OCI-LY1 (cell line): Measurements from ENCODE around the gene MSH3.

ENCODE experiments used
- H2AFZ ChIP-seq: fragments of 200-600 bp; sonication (generic), shearing (Covaris generic); 2 replicates; pipeline ENCODE4 v1.6.0; 2014; ENCODE audit warnings: antibody characterized with exemption, mild to moderate bottlenecking, low read length
- H3F3A ChIP-seq: fragments of 200-600 bp; sonication (generic), shearing (Covaris generic); 2 replicates; pipeline ENCODE4 v1.6.0; 2014; ENCODE audit warnings: mild to moderate bottlenecking, antibody characterized with exemption, low read length, moderate library complexity; ENCODE audit not compliant: insufficient read depth
- H3K27ac ChIP-seq: fragments of 200-600 bp; sonication (generic); 2 replicates; pipeline ENCODE4 v1.5.1; 2014; ENCODE audit warnings: low read length, mixed run types, mild to moderate bottlenecking, low read depth; ENCODE audit not compliant: poor library complexity, severe bottlenecking
- H3K27me3 ChIP-seq: fragments of 200-600 bp; sonication (generic); 2 replicates; pipeline ENCODE4 v1.6.0; 2014; ENCODE audit warnings: antibody characterized with exemption, mild to moderate bottlenecking, low read length, moderate library complexity; ENCODE audit not compliant: insufficient read depth
- H3K36me3 ChIP-seq: fragments of 200-600 bp; sonication (generic); 2 replicates; pipeline ENCODE4 v1.6.1; 2014; ENCODE audit warnings: mild to moderate bottlenecking, antibody characterized with exemption, low read length, moderate library complexity, mixed read lengths; ENCODE audit not compliant: insufficient read depth
- H3K4me1 ChIP-seq: fragments of 200-600 bp; sonication (generic); 2 replicates; pipeline ENCODE4 v1.5.1; 2014; ENCODE audit warnings: mild to moderate bottlenecking, low read length, moderate library complexity; ENCODE audit not compliant: insufficient read depth, severe bottlenecking
- H3K4me2 ChIP-seq: fragments of 200-600 bp; sonication (generic), shearing (Covaris generic); 2 replicates; pipeline ENCODE4 v1.6.1; 2014; ENCODE audit warnings: low read length
- H3K4me3 ChIP-seq: fragments of 200-600 bp; sonication (generic); 2 replicates; pipeline ENCODE4 v1.5.1; 2014; ENCODE audit warnings: low read length, low read depth, mild to moderate bottlenecking, mixed read lengths; ENCODE audit not compliant: poor library complexity, severe bottlenecking
- H3K79me2 ChIP-seq: fragments of 200-600 bp; shearing (Covaris generic); 2 replicates; pipeline ENCODE4 v1.6.1; 2016; ENCODE audit warnings: mixed run types, low read length, mixed read lengths; ENCODE audit not compliant: insufficient read depth
- H3K9ac ChIP-seq: fragments of 200-600 bp; sonication (generic), shearing (Covaris generic); 2 replicates; pipeline ENCODE4 v1.6.1; 2014; ENCODE audit warnings: mild to moderate bottlenecking, low read length, mixed read lengths
- H3K9me2 ChIP-seq: fragments of 200-600 bp; sonication (generic), shearing (Covaris generic); 2 replicates; pipeline ENCODE4 v1.6.1; 2014; ENCODE audit warnings: low read depth, mild to moderate bottlenecking, low read length, mixed read lengths
- H3K9me3 ChIP-seq: fragments of 200-600 bp; shearing (Covaris generic); 2 replicates; pipeline ENCODE4 v1.6.1; 2014; ENCODE audit warnings: low read length, mixed read lengths
- H4K20me1 ChIP-seq: fragments of 200-600 bp; sonication (generic), shearing (Covaris generic); 2 replicates; pipeline ENCODE4 v1.6.0; 2016; ENCODE audit warnings: mild to moderate bottlenecking, low read length; ENCODE audit not compliant: insufficient read depth
- CTCF ChIP-seq: fragments of 200-600 bp; sonication (generic), shearing (Covaris generic); IDR thresholded peaks from 2 replicates; pipeline ENCODE4 v1.5.1; 2017; ENCODE audit warnings: mild to moderate bottlenecking, antibody characterized with exemption, low read length, moderate library complexity, mixed read lengths
- EZH2 ChIP-seq: fragments of 200-600 bp; sonication (generic), shearing (Covaris generic); IDR thresholded peaks from 2 replicates; pipeline ENCODE4 v1.8.0; 2017; ENCODE audit warnings: borderline replicate concordance, mixed run types, mild to moderate bottlenecking, antibody characterized with exemption, low read length, moderate library complexity, mixed read lengths

MSH3 gene

GRCh38 chr5:80920333-80920732 lies 265.9 kb downstream of the MSH3 start:
- Histone ChIP-seq H3K9ac (no peak overlapping the region), H3K9me2 (no peaks in the 10 kb centered on the region), H3K4me2 (no peak overlapping the region), H3K27ac (no peak overlapping the region), H3K36me3 (no peaks in the 10 kb centered on the region), H3K4me3 (no peak overlapping the region), H4K20me1 (no peaks in the 10 kb centered on the region), H2AFZ (no peak overlapping the region), H3K4me1 (no peaks in the 10 kb centered on the region), H3K9me3 (no peaks in the 10 kb centered on the region), H3K27me3 (no peaks in the 10 kb centered on the region), H3F3A (no peaks in the 10 kb centered on the region), H3K79me2 (no peaks in the 10 kb centered on the region)
- no peak for TF ChIP-seq EZH2
- TF ChIP-seq CTCF, result no peak

- Histone ChIP-seq H3K27me3 (no peaks in the 10 kb centered on the region), H3K4me2 (no peak overlapping the region), H3K9me3 (no peaks in the 10 kb centered on the region), H3K9ac (no peak overlapping the region), H2AFZ (no peak overlapping the region), H3K79me2 (no peaks in the 10 kb centered on the region), H3K27ac (no peak overlapping the region), H3K36me3 (no peaks in the 10 kb centered on the region), H3K9me2 (no peaks in the 10 kb centered on the region), H3K4me3 (no peak overlapping the region), H3F3A (no peaks in the 10 kb centered on the region), H4K20me1 (no peaks in the 10 kb centered on the region), H3K4me1 (no peaks in the 10 kb centered on the region)
- TF ChIP-seq EZH2, result no peak
- TF ChIP-seq CTCF, result no peak
Observed at GRCh38 chr5:80921026-80921425, 266.6 kb downstream of the MSH3 start.

GRCh38 chr5:80925931-80926330 lies 271.5 kb downstream of the MSH3 start:
- Histone ChIP-seq H3K4me1 (no peaks in the 10 kb centered on the region), H3F3A (no peaks in the 10 kb centered on the region), H3K4me2 (no peak overlapping the region), H2AFZ (no peak overlapping the region), H3K36me3 (no peaks in the 10 kb centered on the region), H3K4me3 (no peak overlapping the region), H3K27me3 (no peaks in the 10 kb centered on the region), H3K9me2 (no peaks in the 10 kb centered on the region), H3K27ac (no peak overlapping the region), H3K9me3 (no peaks in the 10 kb centered on the region), H4K20me1 (no peaks in the 10 kb centered on the region), H3K9ac (no peak overlapping the region), H3K79me2 (no peaks in the 10 kb centered on the region)
- TF ChIP-seq CTCF, result no peak
- TF ChIP-seq EZH2, result no peak
